OCI-LY7 (cell line): ENCODE measurements around the gene ZNF189.

Source experiments
- EZH2phosphoT487 ChIP-seq: fragments of 200-600 bp; sonication (generic); IDR thresholded peaks from 2 replicates; pipeline ENCODE4 v1.6.1; 2018; ENCODE audit warnings: low read depth, borderline replicate concordance, mild to moderate bottlenecking, mixed run types, antibody characterized with exemption, low read length, moderate library complexity, mixed read lengths
- TF ChIP-seq, protein P1 (sequence below): fragments of 200-600 bp; sonication (generic); conservative IDR thresholded peaks from 2 replicates; pipeline ENCODE4 v1.5.1; 2014; ENCODE audit warnings: mild to moderate bottlenecking, antibody characterized with exemption, low read length, moderate library complexity, mixed read lengths

DNA sequence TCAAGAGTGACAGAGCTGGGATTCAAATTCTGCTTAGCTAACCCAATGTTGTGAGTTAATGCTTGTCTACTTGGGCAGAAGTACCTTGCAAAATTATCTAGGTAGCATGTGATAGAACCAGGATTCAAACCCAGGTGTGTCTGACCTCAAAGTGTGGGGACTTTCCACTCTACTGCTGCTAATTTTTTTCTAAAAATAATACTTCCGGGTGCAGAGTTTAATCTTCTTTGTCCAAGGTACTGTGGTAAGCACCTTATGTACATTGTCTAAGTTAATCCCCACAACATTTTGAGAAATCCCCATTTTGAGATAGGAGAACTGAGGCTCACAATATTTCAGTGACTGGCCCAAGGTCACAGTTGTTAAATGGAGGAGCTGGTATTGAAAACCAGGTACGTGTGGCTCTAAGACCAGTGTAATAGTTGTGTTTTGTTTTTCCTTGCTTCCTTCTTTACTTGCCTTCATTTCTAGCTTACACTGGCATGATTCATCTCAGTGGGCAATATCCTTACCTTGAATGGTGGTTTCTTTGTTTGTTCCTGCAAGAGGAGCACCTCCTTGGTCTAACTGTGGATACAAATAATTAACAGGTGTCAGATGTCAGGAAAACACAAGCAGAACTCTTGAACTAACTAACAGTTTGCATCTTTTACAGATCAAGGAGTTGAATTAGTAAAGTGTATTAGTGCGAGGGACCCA is 29.5 kb downstream of the ZNF189 start:
- TF ChIP-seq, protein P1, sequence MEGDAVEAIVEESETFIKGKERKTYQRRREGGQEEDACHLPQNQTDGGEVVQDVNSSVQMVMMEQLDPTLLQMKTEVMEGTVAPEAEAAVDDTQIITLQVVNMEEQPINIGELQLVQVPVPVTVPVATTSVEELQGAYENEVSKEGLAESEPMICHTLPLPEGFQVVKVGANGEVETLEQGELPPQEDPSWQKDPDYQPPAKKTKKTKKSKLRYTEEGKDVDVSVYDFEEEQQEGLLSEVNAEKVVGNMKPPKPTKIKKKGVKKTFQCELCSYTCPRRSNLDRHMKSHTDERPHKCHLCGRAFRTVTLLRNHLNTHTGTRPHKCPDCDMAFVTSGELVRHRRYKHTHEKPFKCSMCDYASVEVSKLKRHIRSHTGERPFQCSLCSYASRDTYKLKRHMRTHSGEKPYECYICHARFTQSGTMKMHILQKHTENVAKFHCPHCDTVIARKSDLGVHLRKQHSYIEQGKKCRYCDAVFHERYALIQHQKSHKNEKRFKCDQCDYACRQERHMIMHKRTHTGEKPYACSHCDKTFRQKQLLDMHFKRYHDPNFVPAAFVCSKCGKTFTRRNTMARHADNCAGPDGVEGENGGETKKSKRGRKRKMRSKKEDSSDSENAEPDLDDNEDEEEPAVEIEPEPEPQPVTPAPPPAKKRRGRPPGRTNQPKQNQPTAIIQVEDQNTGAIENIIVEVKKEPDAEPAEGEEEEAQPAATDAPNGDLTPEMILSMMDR = no peak
- no peak for TF ChIP-seq EZH2phosphoT487
